Activated naive CD4-positive, alpha-beta T cell (primary cell): ENCODE measurements around the gene EHBP1.
"Not testable (repeated sequence)": the region's sequence is repeated elsewhere in the genome, so short reads cannot be mapped to it uniquely, and the experiment has no call there.

Experiments
- DNase-seq, 4 experiments: peaks; one replicate each; lab custom pipeline; 2025; lab: John Stamatoyannopoulos, UW

EHBP1 gene

GRCh38 chr2:63019686-63020085 lies 314.2 kb downstream of the EHBP1 start:
- DNase-seq, result not testable (repeated sequence)

DNA sequence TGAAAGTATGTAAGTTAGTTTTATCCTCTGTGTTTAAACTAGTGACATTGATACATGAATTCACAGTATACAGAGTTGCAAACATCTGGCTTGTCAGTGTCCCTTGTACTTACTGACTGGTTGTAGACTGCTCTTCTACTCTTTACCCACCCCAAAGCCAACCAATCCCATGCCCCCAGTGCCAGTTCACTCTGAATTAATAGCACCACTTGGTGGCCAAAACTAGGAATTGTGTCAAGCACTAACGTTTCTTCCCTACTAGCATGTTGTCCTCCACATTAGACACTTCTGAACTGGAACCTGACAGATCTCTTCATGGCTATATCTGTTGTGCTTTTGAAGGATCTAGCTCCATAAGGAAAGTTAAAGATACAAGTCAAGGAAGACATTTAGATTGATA lies 317.9 kb downstream of the EHBP1 start:
- DNase-seq, result no peak

GRCh38 chr2:63027220-63027619 lies 321.7 kb downstream of the EHBP1 start:
- DNase-seq, result no peak

DNA sequence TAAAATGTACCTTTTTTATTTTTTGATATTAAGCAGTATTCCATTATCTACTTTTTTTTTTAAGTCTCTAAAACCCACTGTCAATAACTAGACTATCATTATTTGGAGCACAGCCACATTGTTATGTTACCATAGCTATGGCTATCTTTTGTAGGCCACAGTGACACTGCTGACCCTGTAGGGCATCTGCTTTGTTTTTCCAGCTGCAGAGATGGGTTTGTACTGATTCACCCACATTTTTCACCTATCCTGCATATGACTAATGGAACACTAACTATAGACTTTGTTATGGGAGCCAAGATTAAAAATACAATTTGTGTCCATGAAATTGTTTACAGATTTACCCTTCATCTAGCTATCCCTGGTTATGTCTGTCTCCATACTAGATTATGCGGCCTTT lies 323.5 kb downstream of the EHBP1 start:
- DNase-seq, result no peak

GRCh38 chr2:63034526-63034925 lies 329.0 kb downstream of the EHBP1 start:
- DNase-seq, result no peak

DNA sequence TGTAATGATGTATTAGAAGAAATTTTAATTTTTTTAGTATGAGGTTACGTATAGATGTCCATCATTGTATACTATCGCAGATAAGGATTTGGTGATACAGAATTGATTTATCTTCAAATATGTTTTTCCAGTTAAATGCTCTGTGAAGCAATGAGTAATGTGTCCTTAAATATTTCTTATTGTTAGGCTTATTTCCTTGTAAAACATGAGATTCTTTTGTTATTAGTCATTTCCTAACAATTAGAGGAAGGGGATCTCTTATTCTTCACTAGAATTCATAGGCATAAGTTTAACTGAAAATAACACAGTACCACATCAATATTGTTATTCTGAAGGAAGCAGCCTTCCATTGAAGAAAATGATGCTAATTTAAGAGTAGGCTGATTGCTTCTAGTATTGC lies 329.7 kb downstream of the EHBP1 start:
- DNase-seq, result no peak

GRCh38 chr2:63035660-63036059 lies 330.1 kb downstream of the EHBP1 start:
- no peak for DNase-seq

DNA sequence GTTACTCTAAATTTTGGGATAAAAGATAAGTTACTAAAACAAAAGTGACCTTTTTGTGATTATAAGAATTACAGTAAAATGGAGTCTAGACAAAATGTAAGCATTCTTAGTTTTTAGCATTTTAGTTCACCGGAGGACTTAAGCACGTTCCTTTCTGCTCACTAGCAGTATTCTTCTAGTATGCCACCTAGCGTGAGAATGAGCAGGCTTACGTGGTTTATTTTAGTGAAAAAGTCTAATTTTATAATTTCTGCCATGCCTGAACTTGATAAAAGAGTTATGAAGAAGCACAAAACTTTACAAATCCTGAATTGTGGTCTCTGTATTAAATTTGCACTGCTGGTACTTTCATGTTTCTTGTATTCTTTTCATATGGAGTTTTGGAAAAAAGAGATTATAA lies 332.5 kb downstream of the EHBP1 start:
- no peak for DNase-seq

- no peak for DNase-seq
Observed at GRCh38 chr2:63040586-63040985, 335.1 kb downstream of the EHBP1 start.

- no peak for DNase-seq
Observed at GRCh38 chr2:63041592-63041991, 336.1 kb downstream of the EHBP1 start.

GRCh38 chr2:63044362-63045327 lies 339.1 kb downstream of the EHBP1 start:
- no peak for DNase-seq

DNA sequence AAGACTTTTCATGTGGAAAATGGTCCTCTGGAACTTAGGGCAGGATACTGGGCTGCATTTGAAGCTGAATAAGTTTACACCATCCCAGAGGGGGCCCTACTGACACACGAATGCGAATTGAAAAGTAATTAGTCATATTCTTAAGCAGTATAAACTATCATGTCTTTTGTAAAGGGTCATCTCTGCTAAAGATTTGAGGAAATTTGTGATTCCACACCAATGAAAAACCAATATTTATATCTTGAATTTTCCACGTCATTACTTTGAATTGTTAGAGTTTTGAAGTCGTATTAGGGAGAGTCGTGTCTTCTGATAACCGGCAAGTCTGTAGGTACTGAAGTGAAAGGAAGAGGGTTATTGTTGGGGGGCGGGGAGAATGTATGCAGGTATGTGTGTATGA lies 341.0 kb downstream of the EHBP1 start:
- no peak for DNase-seq

- DNase-seq, result no peak
Observed at GRCh38 chr2:63046961-63047320, 341.4 kb downstream of the EHBP1 start.

DNA sequence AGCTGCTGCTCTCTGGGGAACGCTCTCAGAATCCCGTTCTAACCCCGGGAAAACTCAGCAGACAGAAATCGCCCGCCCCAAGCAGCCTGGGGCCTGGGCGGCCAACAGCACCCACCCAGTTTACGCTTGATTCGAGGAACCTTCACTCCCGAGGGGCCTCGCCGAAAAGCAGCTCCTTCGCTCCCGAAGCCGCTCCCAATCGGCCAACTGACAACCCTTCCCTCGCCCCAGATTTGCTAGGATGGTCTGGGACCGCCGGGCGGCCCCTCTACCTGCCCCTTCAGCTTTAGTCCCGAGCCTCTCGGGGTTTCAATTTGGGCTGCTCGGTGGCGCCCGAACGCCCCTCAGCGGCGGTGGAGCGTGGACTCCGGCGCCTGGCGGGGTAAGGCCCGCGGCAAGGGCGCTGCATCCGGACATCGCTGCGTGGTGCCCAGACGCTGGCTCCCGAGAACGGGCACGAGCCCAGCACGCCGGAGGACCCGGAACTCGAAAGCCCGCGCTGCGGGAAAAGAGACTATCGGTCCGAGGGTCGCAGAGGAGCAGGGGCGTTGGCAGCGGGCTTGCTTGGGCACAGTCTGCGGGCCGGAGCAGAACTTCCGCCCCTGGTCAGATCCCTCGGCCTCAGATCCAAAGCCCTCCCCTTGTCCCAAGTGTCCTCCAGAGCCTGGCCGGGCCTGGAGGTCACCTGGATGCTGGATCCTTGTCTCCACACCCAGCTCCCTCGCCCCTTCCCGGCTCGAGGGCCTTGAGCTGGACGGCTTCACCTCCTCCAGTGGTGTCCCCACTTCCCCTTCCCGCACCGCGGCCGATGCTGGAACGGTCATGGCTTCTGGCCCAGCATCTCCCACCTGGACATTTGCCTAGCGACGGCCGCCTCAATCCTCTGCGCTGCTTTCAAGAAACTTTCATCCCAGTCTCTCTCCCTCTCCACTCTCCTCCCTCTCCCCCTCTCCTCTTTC lies 342.1 kb downstream of the EHBP1 start:
- no peak for DNase-seq

DNA sequence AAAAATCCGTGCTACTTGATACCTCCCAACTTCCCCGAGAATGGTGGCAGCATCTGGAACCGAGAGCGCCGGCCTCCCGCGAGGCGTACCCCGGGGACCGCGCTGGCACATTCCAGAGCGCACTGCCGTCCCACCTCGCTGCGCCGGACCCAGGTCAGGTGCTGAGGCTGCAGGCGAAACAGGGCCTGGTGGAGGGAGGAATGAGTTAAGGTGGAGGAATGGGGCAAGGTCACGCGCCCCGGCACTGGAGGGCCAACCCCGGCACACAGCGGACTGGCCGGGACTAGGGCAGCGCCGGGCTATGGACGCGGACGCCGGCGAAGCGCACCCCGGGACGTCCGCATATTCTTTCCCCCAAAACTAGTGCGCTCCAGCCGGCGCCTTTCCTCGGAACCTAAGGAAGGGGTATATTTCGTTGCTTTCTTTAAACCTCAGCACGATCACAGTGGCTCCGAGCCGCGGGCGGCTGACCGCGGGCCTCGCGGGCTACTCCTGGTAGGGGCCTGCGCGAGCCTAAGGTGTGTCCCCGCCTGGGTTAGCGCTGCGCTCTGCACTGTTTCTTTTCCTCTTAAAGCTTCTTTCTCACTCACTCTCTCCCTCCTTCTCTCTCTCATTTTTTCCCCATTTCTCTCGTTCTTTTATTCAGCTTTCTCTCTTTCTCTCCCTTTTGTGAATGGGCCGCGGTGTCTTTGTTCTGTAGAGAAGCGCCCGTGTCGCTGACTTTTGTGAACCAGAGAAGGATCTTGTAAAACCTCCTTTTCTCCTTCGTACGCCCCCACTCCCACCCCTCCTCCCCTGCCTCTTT lies 343.1 kb downstream of the EHBP1 start:
- DNase-seq, result no peak

DNA sequence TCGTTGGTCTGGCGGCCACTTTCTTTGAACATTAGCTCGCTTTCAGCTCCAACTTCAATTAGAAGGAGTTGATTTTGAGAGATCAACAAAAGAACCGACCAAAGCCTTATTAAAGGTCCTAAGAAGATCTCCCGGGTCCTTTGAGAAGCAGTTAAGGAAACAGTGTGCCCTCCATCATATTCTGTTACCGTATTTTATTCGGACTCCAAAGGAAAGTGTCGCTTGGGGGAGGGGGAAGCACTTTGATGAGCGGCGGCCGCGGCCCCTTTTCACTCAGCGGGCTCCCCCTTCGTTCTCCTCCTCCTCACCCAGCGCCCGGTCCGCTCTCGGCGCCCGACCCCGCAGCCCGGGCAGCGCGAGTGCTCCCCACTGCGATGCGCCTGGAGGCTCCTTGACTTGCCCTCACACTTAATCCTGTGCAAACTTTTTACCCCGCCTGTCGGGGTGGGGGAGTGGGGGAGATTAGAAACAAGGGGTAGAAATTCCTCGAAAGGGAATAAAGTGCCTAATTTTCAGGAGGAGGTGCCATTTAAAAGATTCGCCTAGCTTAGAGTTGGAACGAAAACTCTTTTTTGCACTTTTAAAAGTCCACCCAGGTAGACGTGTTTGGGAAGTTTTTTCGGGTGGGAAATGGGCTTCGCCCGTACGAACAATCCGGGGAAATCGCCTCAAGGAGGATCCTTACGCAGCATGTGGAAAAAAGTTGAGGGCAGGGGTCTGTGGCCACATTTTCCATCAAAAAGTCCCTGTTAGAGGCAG lies 343.9 kb downstream of the EHBP1 start:
- DNase-seq, result no peak

GRCh38 chr2:63049970-63050333 lies 344.4 kb downstream of the EHBP1 start:
- DNase-seq, result no peak

DNA sequence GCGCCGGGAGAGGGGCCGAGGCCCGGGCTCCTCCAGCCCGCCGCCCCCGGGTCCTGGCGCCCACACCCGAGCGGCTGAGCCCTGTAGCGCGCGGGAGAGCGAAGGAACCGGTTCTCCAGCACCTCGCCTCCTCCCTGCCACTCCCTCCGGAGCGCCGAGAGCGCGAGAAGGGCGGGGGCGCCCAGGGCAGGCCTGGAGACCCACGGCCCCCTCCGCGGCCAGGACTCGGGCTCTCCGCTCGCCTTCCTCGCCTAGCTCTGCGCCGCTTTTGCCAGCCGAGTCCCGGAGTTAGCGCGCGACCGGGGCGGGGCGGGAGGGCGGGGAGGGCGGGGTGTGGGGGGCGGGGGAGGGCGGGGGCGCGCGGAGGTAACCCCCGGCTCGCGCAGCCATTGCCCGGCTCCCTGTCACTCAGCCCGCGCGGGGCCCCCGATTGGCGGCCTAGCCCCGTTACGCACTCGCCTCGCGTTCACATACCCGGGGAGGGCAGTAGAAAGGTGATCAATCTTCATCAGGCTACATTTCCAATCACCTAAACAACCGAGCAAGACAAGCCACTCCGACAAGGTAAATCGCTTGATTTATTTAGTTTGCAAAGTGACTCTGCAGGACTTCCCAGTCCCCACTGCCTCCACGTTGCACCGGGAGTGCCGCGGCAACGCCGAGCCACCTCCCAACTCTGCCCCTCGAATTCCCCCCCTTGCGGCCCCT lies 345.0 kb downstream of the EHBP1 start, which contains the start of gene OTX1:
Gene OTX1, plus strand, starts transcription at position 497 of the 708 bp plus-strand sequence. CDS start 2,161 bp downstream, outside the sequence.
- no peak for DNase-seq

DNA sequence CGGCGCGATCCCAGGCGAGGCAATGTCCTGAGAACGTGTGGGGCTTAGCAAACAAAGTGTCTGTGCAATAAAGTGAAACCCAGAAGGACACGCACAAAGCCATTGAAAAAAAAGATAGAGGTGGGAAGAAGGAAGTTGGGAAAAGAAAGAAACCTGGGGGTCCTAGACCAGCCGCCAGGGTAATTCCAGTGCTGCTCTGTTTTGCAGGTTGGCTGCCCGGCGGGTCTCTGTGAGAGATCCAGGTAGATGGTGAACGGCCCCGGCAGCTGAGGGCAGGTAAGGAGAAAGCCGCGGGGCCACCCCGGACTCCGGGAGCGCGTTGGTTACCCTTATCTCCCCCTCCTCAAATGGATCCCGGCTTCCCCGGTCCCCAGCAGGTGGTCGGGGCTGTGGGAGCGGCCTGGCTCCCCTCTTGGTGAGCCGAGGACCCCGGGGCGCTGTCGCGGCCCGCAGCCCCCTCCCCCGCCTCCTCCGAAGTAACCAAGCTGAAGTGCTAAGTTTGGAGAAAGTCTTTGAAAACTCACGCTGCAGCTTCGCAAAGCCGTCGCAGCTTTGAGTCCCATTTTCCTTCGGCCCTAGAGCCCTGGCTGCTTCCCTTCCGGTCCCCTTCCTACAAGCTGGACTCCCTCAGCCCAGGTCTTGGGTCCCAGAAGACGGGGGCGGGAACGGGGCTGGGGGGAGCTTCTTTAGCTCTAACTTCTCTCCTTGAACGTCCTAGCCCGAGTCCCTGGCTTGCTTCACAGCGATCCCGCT lies 345.7 kb downstream of the EHBP1 start:
- no peak for DNase-seq
